HepG2 (cell line): ENCODE data around the gene GCNT2. TPM values are rescaled to one million over a fixed set of nuclear protein-coding genes. Genes with fewer than 3 reads are reported as not detected.

Experiments
- ATM ChIP-seq: fragments of 450-650 bp; IDR thresholded peaks from 2 replicates; pipeline ENCODE4 v1.7.1; 2017; ENCODE audit warnings: mild to moderate bottlenecking, borderline replicate concordance
- CCAR2 ChIP-seq: fragments of 200-400 bp; formaldehyde crosslinking; optimal IDR thresholded peaks from 2 replicates; pipeline ENCODE3; 2018; ENCODE audit warnings: low read depth, mild to moderate bottlenecking, low read length, moderate library complexity
- HIVEP1 ChIP-seq: sonication (generic); formaldehyde crosslinking; IDR thresholded peaks from 2 replicates; pipeline ENCODE4 v1.4.0; 2020; ENCODE audit warnings: mild to moderate bottlenecking, missing genetic modification reagents
- HNRNPK ChIP-seq: fragments of 200-400 bp; formaldehyde crosslinking; IDR thresholded peaks from 2 replicates; pipeline ENCODE4 v1.6.1; 2018; ENCODE audit warnings: low read length, low read depth, moderate library complexity, mild to moderate bottlenecking; ENCODE audit not compliant: poor library complexity, severe bottlenecking
- KDM5B ChIP-seq: sonication (generic); formaldehyde crosslinking; IDR thresholded peaks from 2 replicates; pipeline ENCODE4 v1.4.0; 2020; ENCODE audit warnings: missing genetic modification reagents, mild to moderate bottlenecking, borderline replicate concordance
- MATR3 ChIP-seq: sonication (generic); formaldehyde crosslinking; IDR thresholded peaks from 2 replicates; pipeline ENCODE4 v1.4.0; 2020; ENCODE audit warnings: missing genetic modification reagents
- NPAS2 ChIP-seq: sonication (generic); formaldehyde crosslinking; IDR thresholded peaks from 2 replicates; pipeline ENCODE4 v1.8.0; 2022; ENCODE audit warnings: mild to moderate bottlenecking, missing genetic modification reagents, borderline replicate concordance
- POLR2AphosphoS5 ChIP-seq: IDR thresholded peaks from 2 replicates; pipeline ENCODE4 v1.6.1; 2012; ENCODE audit warnings: low read depth, low read length
- REXO4 ChIP-seq: sonication (generic); formaldehyde crosslinking; IDR thresholded peaks from 2 replicates; pipeline ENCODE4 v1.8.0; 2022; ENCODE audit warnings: missing genetic modification reagents, mild to moderate bottlenecking, borderline replicate concordance
- SALL2 ChIP-seq: sonication (generic); formaldehyde crosslinking; IDR thresholded peaks from 2 replicates; pipeline ENCODE4 v1.8.1; 2023; ENCODE audit warnings: mild to moderate bottlenecking, missing genetic modification reagents, inconsistent platforms
- WIZ ChIP-seq: sonication (generic); formaldehyde crosslinking; IDR thresholded peaks from 2 replicates; pipeline ENCODE4 v1.5.1; 2020; ENCODE audit warnings: mild to moderate bottlenecking, missing genetic modification reagents
- ZFP37 ChIP-seq: sonication (generic); formaldehyde crosslinking; IDR thresholded peaks from 2 replicates; pipeline ENCODE4 v1.4.0; 2020; ENCODE audit warnings: missing genetic modification reagents, borderline replicate concordance
- ZNF136 ChIP-seq: sonication (generic); formaldehyde crosslinking; IDR thresholded peaks from 2 replicates; pipeline ENCODE4 v1.8.1; 2022; ENCODE audit warnings: low read depth, mild to moderate bottlenecking, moderate library complexity, missing genetic modification reagents
- ZNF17 ChIP-seq: sonication (generic); formaldehyde crosslinking; IDR thresholded peaks from 2 replicates; pipeline ENCODE4 v1.5.0; 2020; ENCODE audit warnings: mild to moderate bottlenecking, missing genetic modification reagents
- ZNF251 ChIP-seq: sonication (generic); formaldehyde crosslinking; IDR thresholded peaks from 2 replicates; pipeline ENCODE4 v1.9.0; 2021; ENCODE audit warnings: mild to moderate bottlenecking, missing genetic modification reagents
- ZNF350 ChIP-seq: sonication (generic); formaldehyde crosslinking; IDR thresholded peaks from 2 replicates; pipeline ENCODE4 v1.4.0; 2020; ENCODE audit warnings: mild to moderate bottlenecking, low read depth, missing genetic modification reagents, borderline replicate concordance
- ZNF543 ChIP-seq: sonication (generic); formaldehyde crosslinking; IDR thresholded peaks from 2 replicates; pipeline ENCODE4 v1.4.0; 2020; ENCODE audit warnings: mild to moderate bottlenecking, missing genetic modification reagents
- ZNF556 ChIP-seq: sonication (generic); formaldehyde crosslinking; IDR thresholded peaks from 2 replicates; pipeline ENCODE4 v1.4.0; 2020; ENCODE audit warnings: mild to moderate bottlenecking, missing genetic modification reagents, borderline replicate concordance
- ZNF709 ChIP-seq: sonication (generic); formaldehyde crosslinking; IDR thresholded peaks from 2 replicates; pipeline ENCODE4 v1.5.0; 2020; ENCODE audit warnings: mild to moderate bottlenecking, missing genetic modification reagents
- ZNF800 ChIP-seq: sonication (generic); formaldehyde crosslinking; IDR thresholded peaks from 2 replicates; pipeline ENCODE4 v1.4.0; 2020; ENCODE audit warnings: missing genetic modification reagents
- ZNF883 ChIP-seq: sonication (generic); formaldehyde crosslinking; IDR thresholded peaks from 2 replicates; pipeline ENCODE4 v1.5.1; 2020; ENCODE audit warnings: mild to moderate bottlenecking, missing genetic modification reagents; ENCODE audit errors: not compliant biosample characterization
- polyA plus RNA-seq, 8 experiments: library from polyadenylated mRNA; depleted of rRNA in 3 of 8; stranded (reverse) in 7 of 8; unstranded in 1 of 8; fragments of >200 nt; fragmentation: Illumina TruSeq in 4 of 8; extraction: Trizol in 4 of 8; gene quantifications; 2 replicates each; pipeline versions ENCODE4 v1.2.1 to v1.2.3, GENCODE V29; 2011 to 2016; ENCODE audit warnings: low read depth in 4 of 8, missing spikeins in 1 of 8, mixed read lengths in 1 of 8; ENCODE audit not compliant: insufficient read depth in 1 of 8
- total RNA-seq, 5 experiments: library from RNA; depleted of rRNA; stranded (reverse); fragments of >200 nt; fragmentation: Illumina TruSeq; extraction: Trizol; gene quantifications; 2 replicates each; pipeline ENCODE4 v1.2.3, GENCODE V29; 2016; ENCODE audit warnings: low read depth in 1 of 5
- TF ChIP-seq, protein P1 (sequence below): sonication (generic); formaldehyde crosslinking; IDR thresholded peaks from 2 replicates; pipeline ENCODE4 v1.4.0; 2020; ENCODE audit warnings: missing genetic modification reagents
- TF ChIP-seq, protein P2 (sequence below): sonication (generic); formaldehyde crosslinking; IDR thresholded peaks from 2 replicates; pipeline ENCODE4 v1.8.0; 2022; ENCODE audit warnings: missing genetic modification reagents, mild to moderate bottlenecking, moderate library complexity, borderline replicate concordance

The GCNT2 gene
- total and polyA plus RNA-seq, 2 of the 13 experiments (the other 11 are each of a cell fraction or from before 2014, with no cell fraction given) = 11.8 to 31.9 TPM

GRCh38 chr6:10528158-10528981 is 7.2 kb downstream of the GCNT2 start (continued):
- TF ChIP-seq ZNF17 (no peak), ZNF556 (no peak), KDM5B (CRISPR knock-in tag) (no peak), HNRNPK (no peak), REXO4 (CRISPR knock-in tag) (no peak), ZNF883 (no peak), ZNF800 (CRISPR knock-in tag) (0 out of 2 replicates have a peak, but pooled peaks have one; percentile 51), WIZ (no peak), ATM (no peak), NPAS2 (CRISPR knock-in tag) (no peak), SALL2 (0 out of 2 replicates have a peak, but pooled peaks have one; percentile 48), MATR3 (CRISPR knock-in tag) (no peak), POLR2AphosphoS5 (peak; percentile 63), ZNF136 (CRISPR knock-in tag) (peak; percentile 46; the same call in 1 of the 2 replicates), ZNF543 (CRISPR knock-in tag) (no peak), ZNF350 (0 out of 2 replicates have a peak, but pooled peaks have one; percentile 35), HIVEP1 (CRISPR knock-in tag) (no peak), ZNF709 (no peak), CCAR2 (no peak), ZFP37 (CRISPR knock-in tag) (no peak), ZNF251 (CRISPR knock-in tag) (no peak)
- TF ChIP-seq, protein P1, sequence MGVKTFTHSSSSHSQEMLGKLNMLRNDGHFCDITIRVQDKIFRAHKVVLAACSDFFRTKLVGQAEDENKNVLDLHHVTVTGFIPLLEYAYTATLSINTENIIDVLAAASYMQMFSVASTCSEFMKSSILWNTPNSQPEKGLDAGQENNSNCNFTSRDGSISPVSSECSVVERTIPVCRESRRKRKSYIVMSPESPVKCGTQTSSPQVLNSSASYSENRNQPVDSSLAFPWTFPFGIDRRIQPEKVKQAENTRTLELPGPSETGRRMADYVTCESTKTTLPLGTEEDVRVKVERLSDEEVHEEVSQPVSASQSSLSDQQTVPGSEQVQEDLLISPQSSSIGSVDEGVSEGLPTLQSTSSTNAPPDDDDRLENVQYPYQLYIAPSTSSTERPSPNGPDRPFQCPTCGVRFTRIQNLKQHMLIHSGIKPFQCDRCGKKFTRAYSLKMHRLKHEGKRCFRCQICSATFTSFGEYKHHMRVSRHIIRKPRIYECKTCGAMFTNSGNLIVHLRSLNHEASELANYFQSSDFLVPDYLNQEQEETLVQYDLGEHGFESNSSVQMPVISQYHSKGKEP (CRISPR knock-in tag) = no peak
- TF ChIP-seq, protein P2, sequence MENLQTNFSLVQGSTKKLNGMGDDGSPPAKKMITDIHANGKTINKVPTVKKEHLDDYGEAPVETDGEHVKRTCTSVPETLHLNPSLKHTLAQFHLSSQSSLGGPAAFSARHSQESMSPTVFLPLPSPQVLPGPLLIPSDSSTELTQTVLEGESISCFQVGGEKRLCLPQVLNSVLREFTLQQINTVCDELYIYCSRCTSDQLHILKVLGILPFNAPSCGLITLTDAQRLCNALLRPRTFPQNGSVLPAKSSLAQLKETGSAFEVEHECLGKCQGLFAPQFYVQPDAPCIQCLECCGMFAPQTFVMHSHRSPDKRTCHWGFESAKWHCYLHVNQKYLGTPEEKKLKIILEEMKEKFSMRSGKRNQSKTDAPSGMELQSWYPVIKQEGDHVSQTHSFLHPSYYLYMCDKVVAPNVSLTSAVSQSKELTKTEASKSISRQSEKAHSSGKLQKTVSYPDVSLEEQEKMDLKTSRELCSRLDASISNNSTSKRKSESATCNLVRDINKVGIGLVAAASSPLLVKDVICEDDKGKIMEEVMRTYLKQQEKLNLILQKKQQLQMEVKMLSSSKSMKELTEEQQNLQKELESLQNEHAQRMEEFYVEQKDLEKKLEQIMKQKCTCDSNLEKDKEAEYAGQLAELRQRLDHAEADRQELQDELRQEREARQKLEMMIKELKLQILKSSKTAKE (CRISPR knock-in tag) = no peak
